Activated T-helper 1 cell treated with anti-CD3 and anti-CD28 coated beads, Interleukin-2, amount 50 U/mL, for 16 hours (primary cell): ENCODE data around the gene GPR162.

Source experiments
- DNase-seq, 2 donors: peaks; one replicate each; pipeline ENCODE4 v3.0.0-alpha.2; 2020; ENCODE audit warnings: low read depth in 1 of 2, low spot score in 1 of 2

Gene GPR162

DNA sequence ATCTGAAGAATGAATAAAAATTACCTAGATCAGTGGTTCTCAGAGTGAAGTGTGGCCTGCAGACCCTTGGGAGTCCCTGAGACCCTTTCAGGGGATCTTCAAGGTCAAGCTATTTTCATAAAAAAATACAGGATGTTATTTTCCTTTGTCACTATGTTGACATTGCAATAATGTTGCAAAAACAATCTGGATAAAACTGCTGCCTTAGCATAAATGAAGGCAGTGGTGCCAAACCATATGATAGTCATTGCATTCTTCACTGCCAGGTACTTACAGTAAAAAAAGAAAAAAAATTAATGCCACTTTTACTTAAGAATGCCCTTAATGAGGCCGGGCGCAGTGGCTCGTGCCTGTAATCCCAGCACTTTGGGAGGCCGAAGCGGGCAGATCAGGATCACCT is 34.3 kb upstream of the GPR162 start:
- DNase-seq, result no peak

DNA sequence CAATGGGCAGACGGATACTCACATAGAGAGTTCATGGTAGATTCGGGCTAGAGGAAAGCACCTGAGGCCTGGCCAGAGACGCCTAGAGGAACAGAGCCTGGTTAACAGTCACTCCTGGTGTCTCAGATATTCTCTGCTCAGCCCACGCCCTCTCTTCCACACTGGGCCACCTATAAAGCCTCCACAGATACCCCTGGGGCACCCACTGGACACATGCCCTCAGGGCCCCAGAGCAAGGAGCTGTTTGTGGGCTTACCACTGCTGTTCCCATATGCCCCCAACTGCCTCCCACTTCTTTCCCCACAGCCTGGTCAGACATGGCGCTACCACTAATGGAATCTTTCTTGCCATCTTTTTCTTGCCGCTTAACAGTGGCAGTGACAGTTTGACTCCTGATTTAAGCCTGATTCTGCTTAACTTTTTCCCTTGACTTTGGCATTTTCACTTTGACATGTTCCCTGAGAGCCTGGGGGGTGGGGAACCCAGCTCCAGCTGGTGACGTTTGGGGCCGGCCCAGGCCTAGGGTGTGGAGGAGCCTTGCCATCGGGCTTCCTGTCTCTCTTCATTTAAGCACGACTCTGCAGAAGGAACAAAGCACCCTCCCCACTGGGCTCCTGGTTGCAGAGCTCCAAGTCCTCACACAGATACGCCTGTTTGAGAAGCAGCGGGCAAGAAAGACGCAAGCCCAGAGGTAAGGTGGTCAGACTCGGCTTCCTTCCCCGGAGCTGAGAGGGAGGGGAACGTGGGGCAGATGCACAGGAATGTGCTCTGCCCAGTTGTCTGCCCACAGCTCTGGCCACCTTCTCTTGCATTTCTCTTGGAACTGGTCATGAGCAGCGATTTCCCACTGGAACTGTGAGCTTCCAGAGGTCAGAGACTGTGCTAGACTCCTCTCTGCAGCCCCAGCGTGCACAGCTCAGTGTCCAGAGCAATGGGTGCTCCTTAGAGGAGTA is 32.4 kb upstream of the GPR162 start, which contains the start of gene CD4:
Gene CD4, plus strand, starts transcription at position 557 of the 953 bp plus-strand sequence. CDS start 10,611 bp downstream, outside the sequence.
- DNase-seq, result peak; percentile 43 to 51

DNA sequence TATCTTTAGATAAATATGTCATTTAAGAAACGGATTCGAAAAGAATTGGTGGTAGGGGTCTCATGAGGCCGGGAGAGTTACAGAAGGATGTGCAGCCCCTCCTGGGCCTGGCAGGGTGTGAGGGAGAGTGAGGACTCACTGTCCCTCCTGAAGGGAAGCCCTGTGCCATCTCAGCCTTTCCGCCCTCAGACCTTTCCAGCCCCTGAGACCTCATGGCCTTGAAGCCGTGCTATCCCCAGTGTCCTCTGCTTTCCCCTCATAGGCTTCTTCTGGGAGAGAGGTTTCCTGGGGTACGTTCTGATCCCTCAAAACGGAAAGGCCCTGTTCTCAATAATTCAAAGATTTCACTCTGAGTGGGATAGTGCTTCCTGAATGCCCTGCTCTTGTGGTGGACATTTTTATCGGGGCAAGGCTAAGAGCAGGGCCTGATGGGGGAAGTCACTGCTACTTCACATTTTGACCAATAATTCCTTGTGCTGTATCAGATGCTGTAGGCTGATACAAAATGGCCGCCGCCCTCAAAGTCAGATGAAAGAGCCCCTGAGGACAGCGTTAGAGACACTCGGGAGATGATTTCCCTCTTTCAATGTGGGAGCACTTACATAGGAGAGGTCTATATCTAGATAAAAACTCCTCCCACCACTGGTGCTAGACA is 31.0 kb upstream of the GPR162 start:
- no peak for DNase-seq

DNA sequence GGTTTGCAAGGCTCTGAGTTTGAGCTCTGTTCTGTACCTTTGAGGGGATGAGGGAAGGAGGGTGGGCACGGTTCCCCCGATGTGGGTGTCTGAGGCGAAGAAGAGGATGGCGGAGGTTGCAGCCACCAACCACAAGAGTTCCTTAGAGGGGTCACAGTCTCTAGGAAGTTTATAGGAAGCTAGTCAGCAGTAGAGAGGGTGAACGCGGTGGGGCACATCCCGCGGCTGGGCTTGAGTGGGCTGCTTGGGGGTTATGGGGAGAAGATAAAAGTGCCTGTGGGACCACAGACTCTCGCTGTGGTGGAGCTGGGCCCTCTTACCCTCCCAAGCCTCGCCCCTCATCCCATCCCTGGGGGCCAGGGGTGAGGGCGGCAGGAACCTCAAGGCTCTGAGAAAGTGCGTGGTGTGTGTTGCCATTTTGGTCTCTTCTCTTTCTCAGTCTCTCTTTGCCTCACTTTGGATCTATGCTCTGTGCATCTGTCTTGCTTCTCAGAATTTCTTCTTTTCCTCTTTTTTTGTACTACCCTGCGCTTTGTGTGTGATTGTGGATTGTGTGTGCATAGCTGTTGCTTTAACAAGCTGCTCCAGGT is 29.6 kb upstream of the GPR162 start:
- no peak for DNase-seq

DNA sequence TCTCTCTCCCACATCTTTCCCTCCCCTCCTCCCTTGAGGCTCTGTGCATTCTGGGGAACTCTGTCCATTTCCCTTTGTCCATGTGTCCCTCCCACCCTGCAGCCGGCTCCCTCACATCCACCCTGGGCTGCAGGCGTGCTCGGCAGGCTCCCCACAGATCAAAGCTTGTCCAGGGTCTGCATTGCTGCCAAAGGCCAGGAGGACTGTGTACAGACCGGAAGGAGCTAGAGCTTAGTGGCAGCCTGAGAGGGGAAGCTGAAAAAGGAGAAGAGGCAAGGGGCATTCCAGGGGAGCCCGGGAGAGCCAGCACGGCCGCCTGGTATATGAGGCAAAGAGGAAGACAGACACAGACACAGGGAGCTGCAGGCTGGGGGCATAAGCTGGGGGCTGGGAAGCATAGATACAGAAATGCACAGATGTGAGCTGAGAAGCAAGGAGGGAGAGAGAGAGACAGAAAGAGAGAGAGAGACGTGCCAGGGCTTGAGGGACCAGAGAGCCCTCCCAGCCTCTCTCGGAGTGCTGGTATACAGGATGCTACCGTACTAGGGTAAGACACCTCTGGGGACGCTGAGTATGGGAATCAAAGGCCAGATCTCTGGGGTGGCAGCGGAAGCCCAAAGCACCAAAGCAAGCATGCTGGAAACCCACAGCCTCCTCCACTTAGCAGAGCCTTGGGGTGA is 29.0 kb upstream of the GPR162 start:
- no peak for DNase-seq

DNA sequence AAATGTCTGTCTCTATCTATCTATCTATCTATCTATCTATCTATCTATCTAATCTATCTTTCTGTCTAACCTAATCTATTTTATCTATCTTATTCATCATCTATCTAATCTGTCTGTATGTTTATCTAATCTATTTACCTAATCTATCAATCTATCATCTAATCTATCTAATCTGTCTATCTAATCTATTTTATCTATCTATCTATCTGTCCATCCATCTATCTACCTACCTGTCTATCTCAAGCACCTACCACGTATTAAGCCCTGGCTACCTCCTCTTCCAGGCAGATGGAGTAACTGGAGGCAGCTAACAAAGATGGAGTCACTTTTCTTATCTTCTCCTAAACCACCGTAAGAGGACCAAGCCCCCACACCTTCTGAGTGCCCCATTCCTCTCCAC is 26.5 kb upstream of the GPR162 start:
- no peak for DNase-seq

DNA sequence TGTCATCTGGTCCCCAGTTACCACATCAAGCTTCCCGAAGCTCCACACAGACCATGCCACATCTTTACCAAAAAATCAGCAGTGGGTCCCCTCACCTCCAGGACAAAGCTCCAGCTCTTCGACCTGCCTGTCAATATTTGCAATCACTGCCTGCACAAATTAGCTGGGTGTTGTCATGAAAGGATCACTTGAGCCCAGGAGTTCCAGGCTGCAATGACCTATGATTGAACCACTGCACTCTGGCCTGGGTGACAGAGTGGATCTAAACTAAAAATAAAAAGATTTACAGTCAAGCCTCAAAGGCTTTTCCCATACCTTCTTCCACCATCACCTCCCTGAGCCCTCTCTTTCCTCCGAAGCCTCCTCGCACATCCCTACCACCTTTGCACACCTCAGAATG is 25.0 kb upstream of the GPR162 start:
- DNase-seq, result no peak

DNA sequence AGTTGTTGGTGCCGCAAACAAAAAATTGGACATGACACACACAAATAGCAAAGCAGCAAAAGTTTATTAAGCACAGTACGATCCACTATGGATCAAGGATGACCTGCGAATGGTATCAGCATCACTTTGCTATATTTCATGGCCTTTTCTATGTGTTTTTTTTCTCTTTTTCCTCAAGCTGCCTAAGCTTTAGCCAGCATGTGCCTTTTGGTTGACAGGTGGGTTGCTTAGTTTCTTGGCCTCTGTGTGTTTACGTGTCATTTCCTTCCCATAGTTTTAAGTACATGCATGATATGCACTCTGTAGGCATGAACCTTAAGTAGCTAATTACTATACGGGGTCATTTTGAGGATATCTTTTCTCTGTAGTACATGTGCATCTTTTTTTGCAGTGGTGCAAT is 22.5 kb upstream of the GPR162 start:
- no peak for DNase-seq

DNA sequence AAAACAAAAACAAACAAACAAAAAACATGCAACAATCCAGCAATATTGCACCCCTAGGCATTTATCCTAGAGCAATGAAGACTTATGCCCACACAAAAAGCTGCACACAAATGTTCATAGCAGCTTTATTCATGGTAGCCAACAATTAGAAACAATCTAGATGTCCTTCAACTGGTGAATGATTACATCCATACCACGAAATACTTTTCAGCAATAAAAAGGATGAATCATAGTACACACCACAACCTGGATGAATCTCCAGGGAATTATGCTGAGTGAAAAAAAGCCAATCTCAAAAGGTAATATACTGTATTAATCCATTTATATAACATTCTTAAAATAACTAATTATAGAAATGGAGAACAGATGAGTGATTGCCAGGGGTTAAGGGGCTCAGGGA is 14.5 kb upstream of the GPR162 start:
- DNase-seq, result no peak

DNA sequence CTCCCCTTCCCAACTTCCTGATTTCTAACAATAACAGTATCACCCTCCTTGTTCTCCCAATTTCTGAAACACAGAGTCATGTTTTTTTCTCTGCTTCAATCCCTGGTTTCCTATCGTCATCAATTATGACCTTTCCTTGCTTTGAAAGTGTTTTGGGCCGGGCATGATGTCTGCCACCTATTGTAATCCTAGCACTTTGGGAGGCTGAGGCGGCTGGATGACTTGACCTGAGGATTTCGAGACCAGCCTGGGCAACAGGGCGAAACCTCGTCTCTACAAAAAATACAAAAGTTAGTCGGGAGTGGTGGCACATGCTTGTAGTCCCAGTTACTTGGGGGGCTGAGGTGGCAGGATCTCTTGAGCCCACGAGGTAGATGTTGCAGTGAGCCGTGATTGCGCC is 12.6 kb upstream of the GPR162 start:
- DNase-seq, result no peak

DNA sequence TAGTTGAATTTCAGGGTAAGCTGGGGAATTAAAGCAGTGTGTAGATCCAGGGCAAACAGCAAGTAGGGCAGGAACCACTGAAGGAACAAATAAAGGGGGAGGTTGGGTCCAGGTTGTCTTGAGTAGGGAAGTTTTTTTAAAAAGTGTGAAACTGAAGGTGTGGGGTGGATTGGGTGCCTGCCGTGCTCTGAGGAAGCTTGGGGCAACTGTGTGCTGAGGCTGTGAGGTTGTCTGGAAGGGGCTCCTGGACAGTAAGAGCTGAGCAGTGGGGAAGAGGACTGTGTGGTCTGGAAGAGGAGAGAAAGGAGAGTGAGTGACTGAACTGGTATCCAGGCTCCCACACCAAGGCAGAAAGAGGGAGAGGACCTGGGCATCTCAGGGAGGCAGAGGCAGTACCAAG is 10.9 kb upstream of the GPR162 start:
- no peak for DNase-seq

DNA sequence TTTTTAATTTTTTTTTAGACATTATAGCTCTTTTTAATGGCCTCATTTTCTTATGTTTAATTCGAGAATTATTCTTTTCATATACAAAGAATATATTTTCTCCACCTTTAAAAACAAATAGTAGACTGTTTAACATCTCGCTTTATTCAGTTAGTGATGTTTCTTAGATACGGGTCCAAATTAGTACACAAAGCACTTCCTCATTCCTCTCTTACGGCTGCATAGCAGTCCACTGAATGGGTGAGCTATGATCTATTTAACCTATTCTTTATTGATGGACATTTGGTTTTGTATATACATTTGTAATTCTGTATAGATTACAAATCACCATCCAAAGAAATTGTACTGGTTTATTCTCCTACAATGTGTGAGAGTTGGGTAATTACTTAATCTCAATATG is 8.3 kb upstream of the GPR162 start:
- no peak for DNase-seq

DNA sequence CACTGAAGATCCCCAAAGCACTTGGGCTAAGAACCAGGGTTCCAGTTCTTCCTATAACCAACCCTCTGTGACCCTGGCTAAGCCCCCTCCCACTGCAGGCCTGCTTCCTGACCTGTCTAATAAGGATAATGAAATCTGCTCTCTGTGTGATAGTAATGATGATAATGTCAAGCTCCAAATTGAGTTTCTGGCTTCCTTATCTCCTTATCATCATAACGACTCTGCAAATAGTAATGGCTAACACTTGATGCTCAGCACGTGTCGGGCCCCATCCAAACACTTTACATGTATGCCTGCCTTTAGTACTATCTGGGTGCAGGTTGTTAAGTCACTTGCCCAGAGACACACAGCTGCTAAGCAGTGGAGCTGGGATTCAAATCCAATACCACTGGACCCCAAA is 5.0 kb upstream of the GPR162 start:
- no peak for DNase-seq

DNA sequence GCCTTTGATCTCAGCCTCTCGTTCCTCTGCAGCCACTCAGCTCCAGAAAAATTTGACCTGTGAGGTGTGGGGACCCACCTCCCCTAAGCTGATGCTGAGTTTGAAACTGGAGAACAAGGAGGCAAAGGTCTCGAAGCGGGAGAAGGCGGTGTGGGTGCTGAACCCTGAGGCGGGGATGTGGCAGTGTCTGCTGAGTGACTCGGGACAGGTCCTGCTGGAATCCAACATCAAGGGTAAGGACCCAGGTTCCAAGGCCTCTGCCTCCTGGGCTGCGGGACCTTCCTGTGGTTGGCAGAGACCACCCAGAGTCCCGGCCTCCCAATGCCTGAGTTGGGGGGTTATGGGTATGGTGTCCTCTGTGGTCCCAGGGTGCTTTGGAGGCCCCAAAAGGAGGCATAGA is 4.5 kb upstream of the GPR162 start:
- no peak for DNase-seq

DNA sequence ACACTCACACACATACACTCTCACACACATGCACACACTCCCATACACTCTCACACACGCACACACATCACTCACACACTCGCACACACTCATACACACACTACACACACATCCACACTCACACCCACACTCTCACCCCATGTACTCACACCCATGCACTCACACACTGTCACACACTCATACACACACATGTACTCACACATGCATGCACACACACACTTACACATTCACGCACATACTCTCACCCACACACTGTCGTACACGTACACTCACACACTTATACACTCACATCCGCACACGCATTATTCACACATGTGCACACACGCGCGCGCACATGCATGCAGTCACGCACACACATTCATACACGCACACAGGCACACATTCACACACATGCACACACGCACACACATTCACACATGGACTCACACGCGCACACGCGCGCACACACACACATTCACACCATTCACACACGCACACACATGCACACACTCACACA is 3.9 kb upstream of the GPR162 start:
- no peak for DNase-seq

DNA sequence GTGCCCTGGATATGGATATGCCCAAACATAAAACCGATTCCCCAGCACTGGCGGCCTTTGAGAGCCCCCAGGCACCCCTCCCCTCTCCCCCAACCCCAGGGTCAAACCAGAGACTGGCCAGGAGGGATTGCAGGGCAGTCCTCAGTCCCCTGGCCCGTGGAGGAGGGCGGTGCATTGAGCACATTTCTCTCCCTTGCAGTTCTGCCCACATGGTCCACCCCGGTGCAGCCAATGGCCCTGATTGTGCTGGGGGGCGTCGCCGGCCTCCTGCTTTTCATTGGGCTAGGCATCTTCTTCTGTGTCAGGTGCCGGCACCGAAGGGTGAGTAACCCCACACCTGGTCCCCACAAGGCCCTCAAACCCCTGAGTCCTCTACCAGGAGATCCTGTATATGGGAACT is 3.4 kb upstream of the GPR162 start:
- no peak for DNase-seq

DNA sequence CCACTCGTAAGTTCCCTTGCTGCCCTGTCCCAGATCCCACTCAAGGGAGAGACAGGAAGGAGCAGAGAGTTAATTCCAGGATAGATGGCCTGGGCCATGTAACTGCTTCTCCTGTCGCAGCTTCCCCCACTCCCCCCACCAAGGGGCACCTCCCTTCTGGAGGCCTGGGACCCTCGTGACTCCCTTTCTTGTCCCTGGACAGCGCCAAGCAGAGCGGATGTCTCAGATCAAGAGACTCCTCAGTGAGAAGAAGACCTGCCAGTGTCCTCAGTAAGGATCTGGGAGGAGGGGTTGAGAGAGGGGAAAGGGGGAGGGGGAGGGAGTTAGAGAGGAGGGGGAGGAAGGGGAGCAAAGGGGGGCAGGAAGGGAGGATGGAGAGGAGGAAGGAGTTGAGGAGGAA is 3.0 kb upstream of the GPR162 start:
- DNase-seq, result no peak

DNA sequence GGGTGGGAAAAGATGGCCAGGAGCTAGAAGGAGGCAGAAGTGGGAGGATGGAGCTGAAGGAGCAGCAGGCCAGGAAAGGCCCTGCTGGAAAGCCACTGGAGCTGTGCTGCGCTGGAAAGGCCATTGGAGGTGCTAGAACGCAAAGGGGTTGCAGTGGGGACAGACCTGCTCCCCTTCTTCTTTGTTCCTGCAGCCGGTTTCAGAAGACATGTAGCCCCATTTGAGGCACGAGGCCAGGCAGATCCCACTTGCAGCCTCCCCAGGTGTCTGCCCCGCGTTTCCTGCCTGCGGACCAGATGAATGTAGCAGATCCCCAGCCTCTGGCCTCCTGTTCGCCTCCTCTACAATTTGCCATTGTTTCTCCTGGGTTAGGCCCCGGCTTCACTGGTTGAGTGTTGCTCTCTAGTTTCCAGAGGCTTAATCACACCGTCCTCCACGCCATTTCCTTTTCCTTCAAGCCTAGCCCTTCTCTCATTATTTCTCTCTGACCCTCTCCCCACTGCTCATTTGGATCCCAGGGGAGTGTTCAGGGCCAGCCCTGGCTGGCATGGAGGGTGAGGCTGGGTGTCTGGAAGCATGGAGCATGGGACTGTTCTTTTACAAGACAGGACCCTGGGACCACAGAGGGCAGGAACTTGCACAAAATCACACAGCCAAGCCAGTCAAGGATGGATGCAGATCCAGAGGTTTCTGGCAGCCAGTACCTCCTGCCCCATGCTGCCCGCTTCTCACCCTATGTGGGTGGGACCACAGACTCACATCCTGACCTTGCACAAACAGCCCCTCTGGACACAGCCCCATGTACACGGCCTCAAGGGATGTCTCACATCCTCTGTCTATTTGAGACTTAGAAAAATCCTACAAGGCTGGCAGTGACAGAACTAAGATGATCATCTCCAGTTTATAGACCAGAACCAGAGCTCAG is 2.3 kb upstream of the GPR162 start:
- no peak for DNase-seq

DNA sequence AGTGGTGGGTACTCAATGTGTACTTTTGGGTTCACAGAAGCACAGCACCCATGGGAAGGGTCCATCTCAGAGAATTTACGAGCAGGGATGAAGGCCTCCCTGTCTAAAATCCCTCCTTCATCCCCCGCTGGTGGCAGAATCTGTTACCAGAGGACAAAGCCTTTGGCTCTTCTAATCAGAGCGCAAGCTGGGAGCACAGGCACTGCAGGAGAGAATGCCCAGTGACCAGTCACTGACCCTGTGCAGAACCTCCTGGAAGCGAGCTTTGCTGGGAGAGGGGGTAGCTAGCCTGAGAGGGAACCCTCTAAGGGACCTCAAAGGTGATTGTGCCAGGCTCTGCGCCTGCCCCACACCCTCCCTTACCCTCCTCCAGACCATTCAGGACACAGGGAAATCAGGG is 1.5 kb upstream of the GPR162 start:
- no peak for DNase-seq

DNA sequence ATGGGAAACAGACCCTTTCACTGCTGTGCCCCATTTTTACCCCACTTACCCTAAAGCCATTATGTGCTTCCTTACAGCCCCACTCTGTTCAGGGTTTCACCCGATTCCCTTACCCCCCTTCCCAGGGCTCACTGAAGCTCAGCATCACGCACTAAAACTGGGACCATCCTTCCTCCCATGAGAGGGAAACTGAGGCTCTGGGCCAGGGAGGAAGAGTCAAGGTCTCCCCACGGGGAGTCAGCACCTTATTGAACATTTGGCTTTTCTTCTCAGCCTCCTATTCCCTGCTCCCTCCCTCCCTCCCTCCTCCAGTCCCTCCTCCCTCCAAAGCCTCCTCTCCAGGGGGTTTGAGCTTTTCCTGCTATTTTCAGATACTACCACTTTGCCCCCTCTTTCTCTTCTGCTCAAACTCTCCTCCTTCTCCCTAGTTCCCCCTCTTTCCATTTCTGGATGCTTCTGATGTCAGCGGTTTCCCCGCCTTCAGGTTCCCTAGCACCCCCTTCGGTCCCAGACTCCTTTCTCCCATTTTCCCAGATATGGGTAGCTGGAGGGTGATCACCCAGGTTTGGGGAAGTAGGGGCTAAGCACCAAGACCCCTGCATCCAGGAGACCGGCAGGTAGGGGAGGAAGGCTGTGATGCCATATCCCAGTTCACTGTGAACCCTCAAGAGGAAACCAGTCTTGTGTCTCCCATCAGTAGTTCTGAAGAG is 960 bp downstream of the GPR162 start:
- DNase-seq, result no peak
